Pons (tissue), 1 donor: ENCODE measurements around the gene PHOSPHO2.

ENCODE experiments used
- DNase-seq: peaks from one replicate; pipeline ENCODE4 v3.0.0-alpha.2; 2016; ENCODE audit warnings: low spot score

Gene PHOSPHO2

GRCh38 chr2:169716938-169717690, 22.8 kb downstream of the PHOSPHO2 start:
- DNase-seq: peak; percentile 69

DNA sequence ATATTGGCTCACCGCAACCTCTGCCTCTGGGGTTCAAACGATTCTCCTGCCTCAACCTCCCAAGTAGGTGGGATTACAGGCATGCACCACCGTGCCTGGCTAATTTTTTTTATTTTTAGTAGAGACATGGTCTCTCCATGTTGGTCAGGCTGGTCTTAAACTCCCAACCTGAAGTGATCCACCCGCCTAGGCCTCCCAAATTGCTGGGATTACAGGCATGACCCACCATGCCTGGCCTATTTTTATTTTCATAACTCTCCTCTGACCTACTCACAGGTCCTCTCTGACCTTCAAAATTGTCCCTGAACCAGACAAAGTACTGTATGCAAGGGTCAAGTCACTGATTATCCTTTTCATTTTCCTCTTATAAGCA, 23.4 kb downstream of the PHOSPHO2 start:
- no peak for DNase-seq

DNA sequence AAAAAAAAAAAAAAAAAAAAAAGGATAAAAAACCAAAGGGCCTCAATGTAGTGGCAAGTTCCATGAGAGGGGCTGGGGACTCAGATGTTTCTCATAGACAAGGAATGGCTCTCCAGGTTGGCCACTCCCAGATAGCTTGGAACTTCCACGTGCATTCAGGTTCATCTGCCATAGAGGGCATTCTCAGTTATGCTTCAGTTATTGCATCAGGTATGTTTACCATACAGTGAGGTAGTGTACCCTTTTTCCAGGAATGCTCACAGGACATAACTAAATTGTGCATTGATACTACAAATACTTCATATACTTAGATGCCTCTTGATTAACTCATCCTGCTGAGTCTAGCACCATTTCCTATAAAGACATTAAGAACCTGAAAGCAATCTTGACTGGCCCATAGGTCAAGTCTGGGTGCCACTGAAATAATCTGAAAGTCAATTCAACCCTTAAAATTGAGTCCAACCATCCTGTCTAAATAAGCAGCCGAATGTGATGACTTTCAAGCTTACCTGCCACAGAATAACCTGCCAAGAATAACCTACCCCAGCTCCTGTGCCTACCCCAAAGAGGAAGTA, 24.7 kb downstream of the PHOSPHO2 start:
- no peak for DNase-seq

DNA sequence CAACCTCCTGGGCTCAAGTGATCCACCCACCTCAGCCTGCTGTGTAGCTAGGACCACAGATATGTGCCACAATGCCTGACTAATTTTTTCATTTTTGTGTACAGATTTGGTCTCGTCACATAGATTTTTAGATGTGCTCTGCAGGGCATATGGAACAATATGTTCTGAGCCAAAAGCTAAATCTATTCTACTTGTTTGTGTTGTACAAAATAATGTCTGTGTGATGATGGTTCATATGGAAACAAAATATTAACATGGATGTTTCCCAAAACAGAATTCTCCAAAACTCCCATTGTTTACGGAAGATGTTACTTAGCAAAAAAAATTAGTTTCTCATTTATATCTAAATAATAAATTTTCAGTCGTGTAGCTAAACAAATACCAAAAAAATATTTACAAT, 26.7 kb downstream of the PHOSPHO2 start:
- no peak for DNase-seq

DNA sequence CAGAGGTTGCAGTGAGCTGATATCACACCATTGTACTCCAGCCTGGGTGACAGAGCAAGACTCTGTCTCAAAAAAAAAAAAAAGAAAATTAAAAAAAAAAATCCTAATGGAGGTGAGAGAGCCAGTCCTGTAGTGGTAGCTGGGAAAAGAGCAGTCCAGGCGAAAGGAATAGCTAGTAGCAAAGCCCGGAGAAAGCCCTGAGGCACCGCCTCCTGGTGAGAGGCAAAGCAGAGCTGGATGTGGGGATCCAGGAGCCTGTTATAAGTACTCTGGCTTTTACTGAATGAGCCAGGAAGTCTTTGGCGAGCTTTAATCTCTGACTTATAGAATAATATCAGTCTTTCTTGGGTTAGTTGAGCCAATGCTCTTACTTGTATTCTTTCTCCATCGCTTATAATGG, 32.8 kb downstream of the PHOSPHO2 start:
- DNase-seq: no peak

- no peak for DNase-seq
Observed at GRCh38 chr2:169729274-169729605, 35.0 kb downstream of the PHOSPHO2 start.

DNA sequence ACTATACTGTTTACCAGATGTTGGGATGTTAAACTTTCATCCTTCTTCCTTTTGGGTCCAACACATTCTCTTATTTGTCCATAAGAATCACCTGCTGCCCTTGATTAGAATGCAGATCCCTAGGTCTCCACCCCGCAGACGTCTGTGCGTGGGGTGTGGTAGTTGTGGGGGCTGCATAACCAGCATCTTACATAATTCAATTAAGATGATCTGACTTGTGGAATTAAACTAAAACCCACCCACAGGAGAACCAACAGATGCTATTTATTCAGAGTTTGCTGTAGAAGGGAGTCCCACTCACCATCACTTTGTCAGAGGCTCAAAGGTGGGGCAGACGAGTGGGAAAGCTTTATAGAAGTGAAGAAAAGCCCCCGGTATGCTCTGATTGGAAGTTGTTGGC, 37.8 kb downstream of the PHOSPHO2 start:
- no peak for DNase-seq

- no peak for DNase-seq
Observed at GRCh38 chr2:169732583-169733358, 38.5 kb downstream of the PHOSPHO2 start.

DNA sequence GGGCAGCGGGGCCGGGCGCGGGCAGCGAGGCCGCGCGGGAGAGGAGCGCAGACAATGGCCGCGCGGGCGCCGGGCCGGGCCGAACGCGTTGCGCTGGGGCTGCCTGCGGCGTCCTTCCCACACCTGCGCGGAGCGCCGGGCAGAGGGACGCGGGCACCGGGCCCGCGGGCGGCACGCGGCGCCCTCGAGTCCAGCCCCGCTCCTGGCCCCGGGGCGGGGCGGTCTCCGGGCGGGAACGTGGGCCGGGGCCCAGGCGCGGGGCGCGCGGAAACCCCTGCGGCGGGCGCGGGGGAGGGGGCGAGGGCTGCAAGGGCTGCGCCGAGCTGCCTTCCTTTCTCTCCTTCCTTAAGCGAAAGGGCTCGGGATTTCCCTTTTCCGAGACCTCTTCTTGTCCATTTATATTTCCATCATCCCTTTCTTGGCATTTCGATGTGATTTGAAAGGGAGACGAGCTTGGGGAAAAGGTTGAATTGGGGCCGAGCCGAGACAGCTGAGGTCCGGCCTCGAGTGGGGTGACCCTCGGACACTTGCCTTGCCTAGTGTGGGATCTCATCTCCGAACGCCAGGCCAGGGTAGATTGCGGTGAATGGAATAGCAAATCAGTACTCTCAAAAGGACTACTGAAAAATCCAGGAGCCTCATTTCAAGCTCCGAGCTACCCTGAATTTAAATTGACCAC, 40.0 kb downstream of the PHOSPHO2 start:
- DNase-seq: no peak

DNA sequence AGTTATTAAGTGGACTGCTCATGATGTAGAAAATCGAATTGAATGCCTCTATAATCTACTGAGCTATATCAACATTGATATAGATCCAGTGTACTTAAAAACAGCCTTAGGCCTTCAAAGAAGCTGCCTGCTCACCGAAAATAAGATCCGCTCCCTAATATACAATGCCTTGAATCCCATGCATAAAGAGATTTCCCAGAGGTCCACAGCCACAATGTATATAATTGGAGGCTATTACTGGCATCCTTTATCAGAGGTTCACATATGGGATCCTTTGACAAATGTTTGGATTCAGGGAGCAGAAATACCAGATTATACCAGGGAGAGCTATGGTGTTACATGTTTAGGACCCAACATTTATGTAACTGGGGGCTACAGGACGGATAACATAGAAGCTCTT, 41.4 kb downstream of the PHOSPHO2 start:
- no peak for DNase-seq

GRCh38 chr2:169736902-169737301, 42.6 kb downstream of the PHOSPHO2 start:
- DNase-seq: no peak

DNA sequence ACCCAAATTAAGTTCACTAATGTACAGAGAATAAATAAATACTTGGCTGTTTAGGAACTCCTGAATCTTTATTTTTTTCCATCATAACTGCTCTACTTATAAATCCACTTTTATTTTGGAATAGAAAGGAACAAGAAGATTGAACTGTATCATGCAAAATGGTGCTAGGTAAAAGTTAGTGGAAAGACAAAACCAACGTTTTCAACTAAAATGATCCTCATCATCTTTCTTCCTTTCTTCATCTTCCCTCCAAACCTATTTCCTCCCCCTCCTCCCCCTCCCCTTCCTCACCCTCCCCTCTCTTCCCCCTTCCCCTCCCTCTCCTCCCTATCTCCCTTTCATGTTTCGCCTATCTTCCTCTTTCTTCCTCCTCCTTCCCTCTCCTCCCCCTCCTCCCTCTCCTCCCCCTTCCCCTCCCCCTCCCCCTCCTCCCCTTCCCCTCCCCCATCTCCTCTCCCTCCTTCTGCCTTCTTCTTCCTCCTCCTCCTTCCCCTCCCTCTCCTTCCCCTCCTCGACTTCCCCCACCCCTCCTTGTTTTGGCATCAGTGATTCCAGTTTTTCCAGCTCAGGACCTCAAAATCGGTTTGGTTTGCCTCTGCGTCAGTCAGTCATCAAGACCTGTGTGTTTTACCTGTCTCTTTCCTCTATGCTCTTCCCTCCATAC, 44.4 kb downstream of the PHOSPHO2 start:
- DNase-seq: no peak

DNA sequence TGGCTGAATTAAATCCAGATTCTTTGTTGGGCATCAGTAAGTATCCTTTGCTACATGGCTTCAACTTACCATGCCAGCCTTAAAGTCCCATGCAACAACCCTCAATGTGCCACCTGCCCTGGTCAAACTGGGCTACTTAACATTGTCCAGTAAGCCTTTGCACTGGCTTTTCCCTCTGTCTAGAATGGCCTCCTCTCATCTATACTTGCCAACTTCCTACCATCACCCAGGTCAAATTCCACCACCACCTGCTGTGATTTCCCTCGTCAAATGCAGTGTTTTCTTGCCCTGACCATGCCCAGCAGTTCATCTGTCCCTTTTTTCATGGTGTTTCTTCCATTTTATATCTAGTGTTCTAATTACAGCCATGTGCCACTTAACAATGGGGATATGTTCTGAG, 45.1 kb downstream of the PHOSPHO2 start:
- no peak for DNase-seq

- DNase-seq: peak; percentile 35
Observed at GRCh38 chr2:169743549-169743948, 49.3 kb downstream of the PHOSPHO2 start.

GRCh38 chr2:169746240-169746639, 52.0 kb downstream of the PHOSPHO2 start:
- no peak for DNase-seq

DNA sequence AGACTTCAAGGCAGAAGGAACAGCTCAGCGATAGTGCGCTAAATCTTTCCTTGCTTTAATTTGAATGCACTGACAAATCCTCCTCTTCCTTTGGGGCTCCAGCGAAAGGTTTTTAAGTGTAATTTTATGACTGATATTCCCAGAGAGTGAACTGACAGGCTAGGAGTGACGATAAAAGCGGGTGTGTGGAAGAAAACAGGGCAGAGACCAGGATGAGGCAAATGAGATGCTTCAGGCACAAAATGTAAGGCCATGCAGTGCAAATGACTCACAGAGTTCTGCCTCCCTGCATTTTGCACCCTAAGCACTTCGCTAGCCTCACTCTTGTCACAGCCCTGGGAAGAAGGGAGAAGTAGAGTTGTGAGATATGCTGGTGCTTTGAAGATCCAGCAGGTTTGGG, 54.0 kb downstream of the PHOSPHO2 start:
- DNase-seq: no peak
